GM19351 (cell line): ENCODE measurements around the gene ARHGEF5.

Source experiments
- ATAC-seq: cut with Tn5 transposase; IDR thresholded peaks from one replicate; pipeline ENCODE4 v1.9.1; 2021; ENCODE audit warnings: mild to moderate bottlenecking, moderate library complexity; ENCODE audit not compliant: unreplicated experiment

The ARHGEF5 gene

GRCh38 chr7:144379776-144380384, 24.7 kb downstream of the ARHGEF5 start:
- no peak for ATAC-seq

- peak; percentile 92 for ATAC-seq
These were observed 28.9 kb downstream of the ARHGEF5 start for GRCh38 chr7:144384071-144384470.

- peak; percentile 45 for ATAC-seq
These were observed 29.5 kb downstream of the ARHGEF5 start for GRCh38 chr7:144384555-144385245.

- no peak for ATAC-seq
These were observed 31.5 kb downstream of the ARHGEF5 start for GRCh38 chr7:144386741-144387140.

GRCh38 chr7:144388950-144389349, 33.7 kb downstream of the ARHGEF5 start:
- ATAC-seq = no peak

- no peak for ATAC-seq
These were observed 35.3 kb downstream of the ARHGEF5 start for GRCh38 chr7:144390481-144390880.

GRCh38 chr7:144391014-144391413, 35.8 kb downstream of the ARHGEF5 start:
- ATAC-seq = no peak

- ATAC-seq = peak; percentile 85
These were observed 36.6 kb downstream of the ARHGEF5 start for GRCh38 chr7:144391823-144392255.

GRCh38 chr7:144397086-144397485, 41.9 kb downstream of the ARHGEF5 start:
- ATAC-seq = no peak

- ATAC-seq = no peak
These were observed 43.1 kb downstream of the ARHGEF5 start for GRCh38 chr7:144398291-144398690.

GRCh38 chr7:144398911-144399310, 43.7 kb downstream of the ARHGEF5 start:
- ATAC-seq = no peak

GRCh38 chr7:144399946-144400345, 44.7 kb downstream of the ARHGEF5 start:
- no peak for ATAC-seq

- ATAC-seq = no peak
These were observed 46.3 kb downstream of the ARHGEF5 start for GRCh38 chr7:144401490-144401889.

GRCh38 chr7:144403102-144403501, 47.9 kb downstream of the ARHGEF5 start:
- ATAC-seq = no peak

- ATAC-seq = no peak
These were observed 48.5 kb downstream of the ARHGEF5 start, which contains the start of gene NOBOX for GRCh38 chr7:144403649-144404061. TSS of gene NOBOX (minus strand) at chr7:144403693.

GRCh38 chr7:144404946-144405345, 49.7 kb downstream of the ARHGEF5 start:
- ATAC-seq = no peak

GRCh38 chr7:144407266-144407931, 52.2 kb downstream of the ARHGEF5 start:
- ATAC-seq = no peak

GRCh38 chr7:144408121-144408520, 52.9 kb downstream of the ARHGEF5 start:
- no peak for ATAC-seq

GRCh38 chr7:144410441-144410840, 55.2 kb downstream of the ARHGEF5 start:
- ATAC-seq = no peak

- ATAC-seq = no peak
These were observed 59.6 kb downstream of the ARHGEF5 start for GRCh38 chr7:144414815-144415214.

- ATAC-seq = no peak
These were observed 60.7 kb downstream of the ARHGEF5 start for GRCh38 chr7:144415858-144416257.

- no peak for ATAC-seq
These were observed 61.1 kb downstream of the ARHGEF5 start for GRCh38 chr7:144416341-144416740.
